Suprapubic skin (tissue), 4 donors: Measurements from ENCODE around the gene INTS6L.

Experiments used
- EP300 ChIP-seq: sonication (generic); formaldehyde crosslinking; IDR thresholded peaks from one replicate; pipeline ENCODE4 v1.6.1; 2017; ENCODE audit warnings: antibody characterized with exemption
- POLR2A ChIP-seq, 2 donors: fragments of 450-650 bp; IDR thresholded peaks; one replicate each; pipeline ENCODE4 v1.6.1; 2017; ENCODE audit warnings: antibody characterized with exemption in 2 of 2, mild to moderate bottlenecking in 2 of 2, moderate library complexity in 2 of 2
- POLR2AphosphoS5 ChIP-seq, 3 donors: sonication (generic); formaldehyde crosslinking; IDR thresholded peaks; one replicate each; pipeline ENCODE4 v1.6.1; 2017; ENCODE audit warnings: antibody characterized with exemption in 3 of 3
- TF ChIP-seq, protein P1 (sequence below), 2 donors: fragments of 200-600 bp in 1 of 2; fragments of 450-650 bp in 1 of 2; sonication (generic) in 1 of 2; IDR thresholded peaks; one replicate each; pipeline ENCODE4 v1.5.1; 2016 to 2019; ENCODE audit warnings: antibody characterized with exemption in 2 of 2, mild to moderate bottlenecking in 1 of 2, moderate library complexity in 1 of 2

DNA sequence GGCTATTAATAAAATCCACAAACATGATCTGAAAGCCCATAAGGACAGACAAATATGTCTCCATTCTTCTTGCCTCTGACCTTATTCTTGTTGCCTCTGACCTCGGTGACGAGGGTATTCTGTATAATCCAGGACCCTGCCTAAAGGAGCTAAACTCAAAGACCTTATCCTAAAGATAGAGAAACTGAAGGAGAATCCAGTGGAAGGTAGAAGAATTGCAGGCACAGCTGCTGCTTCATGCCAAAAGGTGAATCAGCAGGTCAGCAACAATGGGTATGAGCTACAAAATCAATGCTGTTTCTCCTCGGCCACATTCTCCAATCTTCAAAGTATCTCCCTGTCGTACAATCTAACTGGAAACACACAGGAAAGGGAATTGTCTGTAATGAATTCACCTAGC is 71.4 kb downstream of the INTS6L start:
- TF ChIP-seq POLR2A (IDR thresholded peaks at IDR 0.05), result no peak
- TF ChIP-seq POLR2AphosphoS5 (IDR thresholded peaks at IDR 0.05), result no peak
- TF ChIP-seq EP300, result no peak
- TF ChIP-seq, protein P1, sequence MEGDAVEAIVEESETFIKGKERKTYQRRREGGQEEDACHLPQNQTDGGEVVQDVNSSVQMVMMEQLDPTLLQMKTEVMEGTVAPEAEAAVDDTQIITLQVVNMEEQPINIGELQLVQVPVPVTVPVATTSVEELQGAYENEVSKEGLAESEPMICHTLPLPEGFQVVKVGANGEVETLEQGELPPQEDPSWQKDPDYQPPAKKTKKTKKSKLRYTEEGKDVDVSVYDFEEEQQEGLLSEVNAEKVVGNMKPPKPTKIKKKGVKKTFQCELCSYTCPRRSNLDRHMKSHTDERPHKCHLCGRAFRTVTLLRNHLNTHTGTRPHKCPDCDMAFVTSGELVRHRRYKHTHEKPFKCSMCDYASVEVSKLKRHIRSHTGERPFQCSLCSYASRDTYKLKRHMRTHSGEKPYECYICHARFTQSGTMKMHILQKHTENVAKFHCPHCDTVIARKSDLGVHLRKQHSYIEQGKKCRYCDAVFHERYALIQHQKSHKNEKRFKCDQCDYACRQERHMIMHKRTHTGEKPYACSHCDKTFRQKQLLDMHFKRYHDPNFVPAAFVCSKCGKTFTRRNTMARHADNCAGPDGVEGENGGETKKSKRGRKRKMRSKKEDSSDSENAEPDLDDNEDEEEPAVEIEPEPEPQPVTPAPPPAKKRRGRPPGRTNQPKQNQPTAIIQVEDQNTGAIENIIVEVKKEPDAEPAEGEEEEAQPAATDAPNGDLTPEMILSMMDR (IDR thresholded peaks at IDR 0.05), result no peak
